HepG2 (cell line): Measurements from ENCODE around the gene FKBP10. TPM values are rescaled to one million over a fixed set of nuclear protein-coding genes. Genes with fewer than 3 reads are reported as not detected.

Experiments used
- HOXA3 ChIP-seq: sonication (generic); formaldehyde crosslinking; IDR thresholded peaks from 2 replicates; pipeline ENCODE4 v1.5.0; 2020; ENCODE audit warnings: missing genetic modification reagents
- JARID2 ChIP-seq: sonication (generic); formaldehyde crosslinking; IDR thresholded peaks from 2 replicates; pipeline ENCODE4 v1.8.1; 2023; ENCODE audit warnings: missing genetic modification reagents, inconsistent platforms; ENCODE audit not compliant: insufficient replicate concordance
- NBN ChIP-seq: fragments of 450-650 bp; conservative IDR thresholded peaks from 2 replicates; pipeline ENCODE4 v1.6.1; 2017
- NR1H2 ChIP-seq: sonication (generic); formaldehyde crosslinking; IDR thresholded peaks from 2 replicates; pipeline ENCODE4 v1.8.1; 2022; ENCODE audit warnings: low read depth, missing genetic modification reagents, borderline replicate concordance
- PAF1 ChIP-seq: IDR thresholded peaks from 2 replicates; pipeline ENCODE4 v1.6.1; 2016; ENCODE audit warnings: missing genetic modification reagents, missing compliant biosample characterization
- SALL2 ChIP-seq: sonication (generic); formaldehyde crosslinking; IDR thresholded peaks from 2 replicates; pipeline ENCODE4 v1.8.1; 2023; ENCODE audit warnings: mild to moderate bottlenecking, missing genetic modification reagents, inconsistent platforms
- SIN3A ChIP-seq: IDR thresholded peaks from 2 replicates; pipeline ENCODE4 v1.6.1; 2011; ENCODE audit warnings: low read depth, mild to moderate bottlenecking, control low read depth, low read length, borderline replicate concordance
- SRSF4 ChIP-seq: fragments of 200-400 bp; formaldehyde crosslinking; IDR thresholded peaks from one replicate; pipeline ENCODE4 v1.6.1; 2018; ENCODE audit warnings: mild to moderate bottlenecking, low read depth, low read length, moderate library complexity; ENCODE audit not compliant: poor library complexity, severe bottlenecking
- TFAP4 ChIP-seq: sonication (generic); IDR thresholded peaks from 2 replicates; pipeline ENCODE4 v1.6.1; 2016; ENCODE audit warnings: low read depth, borderline replicate concordance
- ZFP36L2 ChIP-seq: sonication (generic); formaldehyde crosslinking; IDR thresholded peaks from 2 replicates; pipeline ENCODE4 v1.4.0; 2020; ENCODE audit warnings: missing genetic modification reagents
- ZNF143 ChIP-seq: sonication (generic); formaldehyde crosslinking; IDR thresholded peaks from 2 replicates; pipeline ENCODE4 v1.4.0; 2020; ENCODE audit warnings: missing genetic modification reagents
- ZNF230 ChIP-seq: sonication (generic); formaldehyde crosslinking; IDR thresholded peaks from 2 replicates; pipeline ENCODE4 v1.4.0; 2020; ENCODE audit warnings: mild to moderate bottlenecking, missing genetic modification reagents
- ZNF274 ChIP-seq: sonication (generic); formaldehyde crosslinking; IDR thresholded peaks from 2 replicates; pipeline ENCODE4 v1.5.1; 2020; ENCODE audit warnings: mild to moderate bottlenecking, missing genetic modification reagents
- ZNF33B ChIP-seq: sonication (generic); formaldehyde crosslinking; IDR thresholded peaks from 2 replicates; pipeline ENCODE4 v1.5.1; 2020; ENCODE audit warnings: mild to moderate bottlenecking, missing genetic modification reagents
- ZNF564 ChIP-seq: sonication (generic); formaldehyde crosslinking; IDR thresholded peaks from 2 replicates; pipeline ENCODE4 v1.8.1; 2023; ENCODE audit warnings: mild to moderate bottlenecking, missing genetic modification reagents
- ZNF589 ChIP-seq: sonication (generic); formaldehyde crosslinking; conservative IDR thresholded peaks from 2 replicates; pipeline ENCODE4 v1.8.0; 2022; ENCODE audit warnings: mild to moderate bottlenecking, moderate library complexity, missing genetic modification reagents
- ZNF740 ChIP-seq: sonication (generic); formaldehyde crosslinking; IDR thresholded peaks from 2 replicates; pipeline ENCODE4 v1.4.0; 2020; ENCODE audit warnings: missing genetic modification reagents
- ZNF768 ChIP-seq: sonication (generic); formaldehyde crosslinking; IDR thresholded peaks from 2 replicates; pipeline ENCODE4 v1.4.0; 2020; ENCODE audit warnings: missing genetic modification reagents
- ZNF772 ChIP-seq: sonication (generic); formaldehyde crosslinking; IDR thresholded peaks from 2 replicates; pipeline ENCODE4 v1.5.0; 2020; ENCODE audit warnings: mild to moderate bottlenecking, missing genetic modification reagents
- ZNF781 ChIP-seq: sonication (generic); formaldehyde crosslinking; IDR thresholded peaks from 2 replicates; pipeline ENCODE4 v1.5.1; 2020; ENCODE audit warnings: borderline replicate concordance, mild to moderate bottlenecking, missing genetic modification reagents; ENCODE audit errors: not compliant biosample characterization
- polyA plus RNA-seq, 8 experiments: library from polyadenylated mRNA; depleted of rRNA in 3 of 8; stranded (reverse) in 7 of 8; unstranded in 1 of 8; fragments of >200 nt; fragmentation: Illumina TruSeq in 4 of 8; extraction: Trizol in 4 of 8; gene quantifications; 2 replicates each; pipeline versions ENCODE4 v1.2.1 to v1.2.3, GENCODE V29; 2011 to 2016; ENCODE audit warnings: low read depth in 4 of 8, missing spikeins in 1 of 8, mixed read lengths in 1 of 8; ENCODE audit not compliant: insufficient read depth in 1 of 8
- total RNA-seq, 5 experiments: library from RNA; depleted of rRNA; stranded (reverse); fragments of >200 nt; fragmentation: Illumina TruSeq; extraction: Trizol; gene quantifications; 2 replicates each; pipeline ENCODE4 v1.2.3, GENCODE V29; 2016; ENCODE audit warnings: low read depth in 1 of 5
- TF ChIP-seq, protein P1 (sequence below): sonication (generic); formaldehyde crosslinking; IDR thresholded peaks from 2 replicates; pipeline ENCODE4 v1.4.0; 2020; ENCODE audit warnings: missing genetic modification reagents
- TF ChIP-seq, protein P2 (sequence below): sonication (generic); formaldehyde crosslinking; IDR thresholded peaks from 2 replicates; pipeline ENCODE4 v1.4.0; 2020; ENCODE audit warnings: missing genetic modification reagents, borderline replicate concordance

Gene FKBP10
- total and polyA plus RNA-seq, 2 of the 13 experiments (the other 11 are each of a cell fraction or from before 2014, with no cell fraction given), result 149 to 573 TPM

DNA sequence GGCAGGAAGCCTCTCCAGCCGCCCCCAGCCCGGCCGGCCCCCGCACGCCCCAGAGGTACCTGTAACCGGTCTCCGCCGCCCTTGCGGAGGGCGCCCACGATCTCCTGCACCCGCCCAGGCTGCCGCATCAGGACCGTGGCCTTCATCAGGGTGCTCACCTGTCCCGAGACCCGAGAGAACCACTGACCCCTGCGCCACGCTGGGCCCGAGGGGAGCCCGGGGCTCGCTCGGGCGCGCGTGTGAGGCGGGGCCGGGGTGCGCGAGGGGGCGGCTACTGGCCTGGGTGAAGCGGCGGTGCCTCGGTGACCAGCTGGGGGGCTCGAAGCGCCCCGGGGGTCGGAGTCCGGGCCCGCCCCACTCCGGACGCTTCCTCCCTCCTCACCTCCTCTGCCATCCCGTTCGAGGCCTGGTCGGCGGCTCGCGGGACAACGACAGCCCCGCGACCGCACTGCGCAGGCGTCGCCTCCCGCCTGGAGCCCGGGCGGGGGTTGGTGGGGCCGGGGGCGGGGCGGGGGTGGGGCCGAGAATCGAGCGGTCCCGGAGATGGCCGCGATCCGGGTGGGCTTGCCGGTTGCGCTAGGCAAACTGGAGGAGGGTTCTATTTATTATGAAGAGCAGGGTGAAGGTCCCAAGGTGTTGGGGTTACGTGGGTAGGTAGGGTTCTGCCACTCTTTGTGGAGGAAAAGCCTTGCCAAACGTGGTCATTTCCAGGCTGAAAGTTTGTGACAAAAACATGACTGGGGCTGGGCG is 23.2 kb downstream of the FKBP10 start, which contains the start of gene NT5C3B (continued):
- TF ChIP-seq ZNF781 (no peak), HOXA3 (CRISPR knock-in tag) (no peak; the same call in 1 of the 2 replicates), PAF1 (CRISPR knock-in tag) (no peak), ZNF768 (CRISPR knock-in tag) (peak; percentile 73; the same call in 1 of the 2 replicates), NR1H2 (CRISPR knock-in tag) (no peak), ZNF740 (CRISPR knock-in tag) (no peak), ZNF564 (CRISPR knock-in tag) (no peak), ZNF772 (CRISPR knock-in tag) (peak; percentile 62; the same call in 1 of the 2 replicates), ZNF230 (CRISPR knock-in tag) (0 out of 2 replicates have a peak, but pooled peaks have one; percentile 37), ZNF33B (peak; percentile 74), SRSF4 (no peak), NBN (no peak), ZNF274 (CRISPR knock-in tag) (peak; percentile 73; the same call in 1 of the 2 replicates), ZNF143 (CRISPR knock-in tag) (no peak), SALL2 (CRISPR knock-in tag) (peak; percentile 20), SIN3A (0 out of 2 replicates have a peak, but pooled peaks have one; percentile 46), TFAP4 (no peak), ZFP36L2 (CRISPR knock-in tag) (no peak), ZNF589 (CRISPR knock-in tag) (no peak), JARID2 (CRISPR knock-in tag) (no peak)
- TF ChIP-seq, protein P1, sequence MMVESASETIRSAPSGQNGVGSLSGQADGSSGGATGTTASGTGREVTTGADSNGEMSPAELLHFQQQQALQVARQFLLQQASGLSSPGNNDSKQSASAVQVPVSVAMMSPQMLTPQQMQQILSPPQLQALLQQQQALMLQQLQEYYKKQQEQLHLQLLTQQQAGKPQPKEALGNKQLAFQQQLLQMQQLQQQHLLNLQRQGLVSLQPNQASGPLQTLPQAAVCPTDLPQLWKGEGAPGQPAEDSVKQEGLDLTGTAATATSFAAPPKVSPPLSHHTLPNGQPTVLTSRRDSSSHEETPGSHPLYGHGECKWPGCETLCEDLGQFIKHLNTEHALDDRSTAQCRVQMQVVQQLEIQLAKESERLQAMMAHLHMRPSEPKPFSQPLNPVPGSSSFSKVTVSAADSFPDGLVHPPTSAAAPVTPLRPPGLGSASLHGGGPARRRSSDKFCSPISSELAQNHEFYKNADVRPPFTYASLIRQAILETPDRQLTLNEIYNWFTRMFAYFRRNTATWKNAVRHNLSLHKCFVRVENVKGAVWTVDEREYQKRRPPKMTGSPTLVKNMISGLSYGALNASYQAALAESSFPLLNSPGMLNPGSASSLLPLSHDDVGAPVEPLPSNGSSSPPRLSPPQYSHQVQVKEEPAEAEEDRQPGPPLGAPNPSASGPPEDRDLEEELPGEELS (CRISPR knock-in tag), result no peak
- TF ChIP-seq, protein P2, sequence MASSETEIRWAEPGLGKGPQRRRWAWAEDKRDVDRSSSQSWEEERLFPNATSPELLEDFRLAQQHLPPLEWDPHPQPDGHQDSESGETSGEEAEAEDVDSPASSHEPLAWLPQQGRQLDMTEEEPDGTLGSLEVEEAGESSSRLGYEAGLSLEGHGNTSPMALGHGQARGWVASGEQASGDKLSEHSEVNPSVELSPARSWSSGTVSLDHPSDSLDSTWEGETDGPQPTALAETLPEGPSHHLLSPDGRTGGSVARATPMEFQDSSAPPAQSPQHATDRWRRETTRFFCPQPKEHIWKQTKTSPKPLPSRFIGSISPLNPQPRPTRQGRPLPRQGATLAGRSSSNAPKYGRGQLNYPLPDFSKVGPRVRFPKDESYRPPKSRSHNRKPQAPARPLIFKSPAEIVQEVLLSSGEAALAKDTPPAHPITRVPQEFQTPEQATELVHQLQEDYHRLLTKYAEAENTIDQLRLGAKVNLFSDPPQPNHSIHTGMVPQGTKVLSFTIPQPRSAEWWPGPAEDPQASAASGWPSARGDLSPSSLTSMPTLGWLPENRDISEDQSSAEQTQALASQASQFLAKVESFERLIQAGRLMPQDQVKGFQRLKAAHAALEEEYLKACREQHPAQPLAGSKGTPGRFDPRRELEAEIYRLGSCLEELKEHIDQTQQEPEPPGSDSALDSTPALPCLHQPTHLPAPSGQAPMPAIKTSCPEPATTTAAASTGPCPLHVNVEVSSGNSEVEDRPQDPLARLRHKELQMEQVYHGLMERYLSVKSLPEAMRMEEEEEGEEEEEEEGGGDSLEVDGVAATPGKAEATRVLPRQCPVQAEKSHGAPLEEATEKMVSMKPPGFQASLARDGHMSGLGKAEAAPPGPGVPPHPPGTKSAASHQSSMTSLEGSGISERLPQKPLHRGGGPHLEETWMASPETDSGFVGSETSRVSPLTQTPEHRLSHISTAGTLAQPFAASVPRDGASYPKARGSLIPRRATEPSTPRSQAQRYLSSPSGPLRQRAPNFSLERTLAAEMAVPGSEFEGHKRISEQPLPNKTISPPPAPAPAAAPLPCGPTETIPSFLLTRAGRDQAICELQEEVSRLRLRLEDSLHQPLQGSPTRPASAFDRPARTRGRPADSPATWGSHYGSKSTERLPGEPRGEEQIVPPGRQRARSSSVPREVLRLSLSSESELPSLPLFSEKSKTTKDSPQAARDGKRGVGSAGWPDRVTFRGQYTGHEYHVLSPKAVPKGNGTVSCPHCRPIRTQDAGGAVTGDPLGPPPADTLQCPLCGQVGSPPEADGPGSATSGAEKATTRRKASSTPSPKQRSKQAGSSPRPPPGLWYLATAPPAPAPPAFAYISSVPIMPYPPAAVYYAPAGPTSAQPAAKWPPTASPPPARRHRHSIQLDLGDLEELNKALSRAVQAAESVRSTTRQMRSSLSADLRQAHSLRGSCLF, result no peak
